Hepatocyte (in vitro differentiated cells): ENCODE results near the gene AGRN.

ENCODE experiments used
- EZH2 ChIP-seq: fragments of 200-600 bp; sonication (generic); IDR thresholded peaks from 2 replicates; pipeline ENCODE4 v1.6.1; 2016; ENCODE audit warnings: antibody characterized with exemption, mild to moderate bottlenecking, borderline replicate concordance
- EZH2phosphoT487 ChIP-seq: fragments of 200-600 bp; sonication (generic); IDR thresholded peaks from one replicate; pipeline ENCODE4 v1.6.1; 2018; ENCODE audit warnings: antibody characterized with exemption, mild to moderate bottlenecking, low read depth, moderate library complexity; ENCODE audit not compliant: unreplicated experiment, severe bottlenecking
- TF ChIP-seq, protein P1 (sequence below): fragments of 200-600 bp; sonication (generic); IDR thresholded peaks from 2 replicates; pipeline ENCODE4 v1.5.1; 2016; ENCODE audit warnings: antibody characterized with exemption, mild to moderate bottlenecking; ENCODE audit not compliant: poor library complexity

DNA sequence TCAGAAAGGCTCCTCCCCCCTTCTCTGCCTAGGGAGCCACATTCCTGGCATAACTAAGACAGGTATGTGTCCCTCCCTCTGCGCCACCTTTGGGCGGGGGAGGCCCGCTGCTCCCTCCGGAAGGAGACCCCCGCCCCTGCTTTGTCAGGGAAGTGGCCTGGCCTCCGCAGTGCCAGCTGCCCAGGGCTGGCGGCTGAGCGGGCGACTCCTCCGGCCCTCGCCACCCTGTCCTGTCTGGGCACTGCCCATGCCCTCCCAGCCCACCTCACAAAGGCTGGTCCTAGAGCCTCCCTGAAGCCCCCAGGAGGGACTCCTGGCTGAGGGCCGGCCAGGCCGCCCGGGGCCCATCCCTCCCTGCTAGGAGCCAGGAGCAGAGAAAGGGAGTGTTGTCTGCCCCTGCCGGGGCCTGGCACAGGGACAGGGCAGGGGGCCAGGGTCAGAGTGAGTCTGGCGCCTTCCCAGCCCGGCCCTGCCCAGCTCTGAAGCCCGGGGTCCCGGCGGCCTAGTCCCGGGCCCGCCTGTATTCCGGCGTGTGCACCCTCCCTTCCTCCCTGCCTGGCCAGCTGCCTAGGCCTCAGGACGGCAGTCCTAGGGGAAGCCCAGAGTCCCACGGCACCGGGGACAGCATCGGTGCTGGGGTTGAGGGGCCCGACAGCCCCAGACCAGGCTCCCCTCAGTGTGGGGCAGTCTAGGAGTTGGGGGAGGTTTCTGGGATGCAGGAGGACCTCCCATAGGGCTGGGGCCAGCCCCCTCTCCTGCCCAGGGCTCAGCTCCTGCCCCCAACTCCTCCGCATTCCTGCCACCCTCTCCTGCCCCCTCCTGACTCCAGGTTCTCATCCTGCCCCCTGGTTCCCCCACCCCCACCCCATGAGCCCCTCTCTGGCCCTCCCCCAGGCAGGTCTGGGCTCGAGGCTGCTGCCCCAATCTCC, 5.1 kb downstream of the AGRN start:
- TF ChIP-seq EZH2phosphoT487 (no peak), EZH2 (no peak)
- TF ChIP-seq, protein P1, sequence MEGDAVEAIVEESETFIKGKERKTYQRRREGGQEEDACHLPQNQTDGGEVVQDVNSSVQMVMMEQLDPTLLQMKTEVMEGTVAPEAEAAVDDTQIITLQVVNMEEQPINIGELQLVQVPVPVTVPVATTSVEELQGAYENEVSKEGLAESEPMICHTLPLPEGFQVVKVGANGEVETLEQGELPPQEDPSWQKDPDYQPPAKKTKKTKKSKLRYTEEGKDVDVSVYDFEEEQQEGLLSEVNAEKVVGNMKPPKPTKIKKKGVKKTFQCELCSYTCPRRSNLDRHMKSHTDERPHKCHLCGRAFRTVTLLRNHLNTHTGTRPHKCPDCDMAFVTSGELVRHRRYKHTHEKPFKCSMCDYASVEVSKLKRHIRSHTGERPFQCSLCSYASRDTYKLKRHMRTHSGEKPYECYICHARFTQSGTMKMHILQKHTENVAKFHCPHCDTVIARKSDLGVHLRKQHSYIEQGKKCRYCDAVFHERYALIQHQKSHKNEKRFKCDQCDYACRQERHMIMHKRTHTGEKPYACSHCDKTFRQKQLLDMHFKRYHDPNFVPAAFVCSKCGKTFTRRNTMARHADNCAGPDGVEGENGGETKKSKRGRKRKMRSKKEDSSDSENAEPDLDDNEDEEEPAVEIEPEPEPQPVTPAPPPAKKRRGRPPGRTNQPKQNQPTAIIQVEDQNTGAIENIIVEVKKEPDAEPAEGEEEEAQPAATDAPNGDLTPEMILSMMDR, result no peak
